CD4-positive, alpha-beta T cell treated with Interleukin-21 for 1 hour (primary cell): ENCODE data around the gene DLEU7.
A peak's percentile ranks its signal among the peaks of the same experiment; 100 is the strongest.

Experiments
- DNase-seq: peaks from one replicate; pipeline ENCODE4 v3.0.0-alpha.2; 2020

DLEU7 gene

GRCh38 chr13:50842251-50842989, 1.1 kb downstream of the DLEU7 start:
- no peak for DNase-seq

- DNase-seq = no peak
These were observed 1.7 kb downstream of the DLEU7 start for GRCh38 chr13:50841786-50842185.

GRCh38 chr13:50840284-50840683, 3.2 kb downstream of the DLEU7 start:
- no peak for DNase-seq

GRCh38 chr13:50839828-50840227, 3.7 kb downstream of the DLEU7 start:
- no peak for DNase-seq

DNA sequence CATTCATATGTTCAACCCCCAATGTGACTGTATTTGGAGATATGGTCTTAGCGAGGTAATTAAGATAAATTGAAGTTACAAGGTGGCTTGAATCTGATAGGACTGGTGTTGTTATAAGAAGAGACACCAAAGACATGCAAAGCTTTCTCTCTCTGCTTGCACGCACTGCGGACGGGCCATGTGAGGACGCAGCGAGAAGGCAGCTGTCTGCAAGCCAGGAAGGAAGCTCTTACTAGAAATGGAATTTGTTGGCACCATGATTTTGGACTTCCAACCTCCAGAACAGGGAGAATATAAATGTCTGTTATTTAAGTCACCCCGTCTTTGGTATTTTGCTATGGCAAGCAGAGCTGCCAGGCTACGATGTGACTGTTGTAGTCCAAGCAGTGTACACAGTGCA, 4.8 kb downstream of the DLEU7 start:
- DNase-seq = no peak

GRCh38 chr13:50838031-50838430, 5.5 kb downstream of the DLEU7 start:
- no peak for DNase-seq

GRCh38 chr13:50831512-50831911, 12.0 kb downstream of the DLEU7 start:
- DNase-seq = no peak

GRCh38 chr13:50829896-50830295, 13.6 kb downstream of the DLEU7 start:
- no peak for DNase-seq

GRCh38 chr13:50829226-50829625, 14.3 kb downstream of the DLEU7 start:
- no peak for DNase-seq

DNA sequence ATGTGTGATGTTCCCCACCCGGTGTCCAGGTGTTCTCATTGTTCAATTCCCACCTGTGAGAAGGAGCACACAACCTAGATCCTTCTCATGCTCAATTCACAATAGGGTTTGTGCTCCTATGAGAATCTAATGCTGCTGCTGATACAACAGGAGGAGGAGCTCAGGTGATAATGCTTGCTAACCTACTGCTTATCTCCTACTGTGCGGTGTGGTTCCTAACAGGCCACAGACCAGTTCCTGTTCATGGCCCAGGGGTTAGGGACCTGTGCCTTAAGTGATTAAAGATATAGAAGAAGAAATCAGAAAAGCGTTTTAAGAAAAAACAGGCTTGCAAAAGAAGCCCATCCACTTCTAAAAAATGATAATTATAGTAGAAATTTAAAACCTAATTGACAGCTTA, 17.5 kb downstream of the DLEU7 start:
- DNase-seq = no peak

DNA sequence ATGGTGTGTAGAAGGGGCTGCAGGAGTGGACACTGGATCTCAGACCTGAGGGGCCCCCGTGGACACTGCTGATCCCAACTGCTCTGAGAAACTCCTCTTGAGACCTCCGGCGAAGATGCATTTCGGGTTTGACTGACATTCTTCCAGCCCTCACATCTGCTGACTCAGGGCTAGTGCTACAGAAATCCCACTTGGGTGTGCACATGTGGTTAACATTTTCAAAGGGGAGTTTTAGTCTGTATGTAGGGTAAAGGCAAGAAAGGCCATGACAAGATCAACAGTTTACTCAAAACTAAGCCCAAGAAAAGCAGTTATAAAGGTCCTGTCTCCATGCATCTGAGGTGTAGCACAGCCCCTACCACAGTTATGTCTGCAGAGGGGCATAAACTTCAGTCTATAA, 31.2 kb downstream of the DLEU7 start:
- DNase-seq = no peak

DNA sequence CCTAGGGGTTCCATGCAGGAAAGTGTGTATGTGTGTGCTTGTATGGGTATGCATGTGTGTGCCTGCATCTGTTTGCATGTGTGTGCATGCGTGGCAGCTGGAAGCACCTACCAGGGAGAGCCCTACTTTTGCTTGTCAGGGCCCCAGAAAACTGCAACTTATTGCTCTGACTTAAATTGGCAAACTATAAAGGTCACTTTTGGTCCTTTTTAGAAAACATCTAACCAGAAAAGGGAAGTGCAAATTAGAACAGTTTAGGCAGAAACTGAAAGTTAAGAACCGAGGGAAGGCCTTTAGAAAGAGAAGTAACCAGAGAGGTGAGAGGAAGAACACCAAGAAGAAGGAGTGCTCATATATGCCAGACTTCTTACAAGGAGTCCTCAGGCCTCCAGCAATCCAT, 32.5 kb downstream of the DLEU7 start:
- no peak for DNase-seq

DNA sequence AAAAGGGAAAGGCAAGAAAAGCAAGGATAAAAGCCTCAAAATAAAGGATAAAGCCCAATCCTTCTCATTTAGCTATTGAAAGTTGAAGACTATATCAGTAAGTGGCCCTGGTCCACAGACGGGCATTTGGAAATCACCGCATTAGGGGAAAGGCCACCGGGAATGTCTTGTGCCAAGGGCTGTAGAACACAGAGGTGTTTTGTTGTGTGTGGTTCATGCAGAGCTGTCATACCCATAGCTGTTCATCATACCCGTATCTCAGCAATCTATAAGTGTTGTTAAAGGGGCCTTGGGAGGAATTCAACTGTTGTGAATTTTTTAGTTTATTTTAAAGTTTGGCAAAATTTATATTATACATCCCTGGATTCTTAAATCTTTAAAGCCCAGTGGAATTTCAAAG, 33.0 kb downstream of the DLEU7 start:
- DNase-seq = no peak

- no peak for DNase-seq
These were observed 34.1 kb downstream of the DLEU7 start for GRCh38 chr13:50809133-50810090.

DNA sequence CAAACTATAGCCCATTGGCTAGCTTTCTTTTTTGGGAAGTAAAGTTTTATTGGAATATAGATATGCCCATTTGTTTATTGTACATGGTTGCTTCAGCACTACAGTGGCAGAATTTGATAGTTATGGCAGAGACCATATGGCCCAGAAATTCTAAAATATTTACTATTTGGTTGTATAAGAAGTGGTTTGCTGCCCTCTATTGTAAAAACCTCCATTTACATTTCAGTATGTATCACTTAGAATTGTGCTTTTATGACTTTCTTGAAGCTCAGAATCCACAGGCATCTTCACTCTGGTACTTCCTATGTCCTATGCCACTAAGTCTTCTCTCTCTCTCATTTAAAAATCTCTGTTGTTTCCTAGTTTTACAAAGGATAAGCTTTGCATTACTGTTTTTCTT, 37.7 kb downstream of the DLEU7 start:
- DNase-seq = no peak

- DNase-seq = peak; percentile 72
These were observed 42.2 kb downstream of the DLEU7 start for GRCh38 chr13:50801087-50801931.

GRCh38 chr13:50800091-50800739, 43.3 kb downstream of the DLEU7 start:
- DNase-seq = no peak

DNA sequence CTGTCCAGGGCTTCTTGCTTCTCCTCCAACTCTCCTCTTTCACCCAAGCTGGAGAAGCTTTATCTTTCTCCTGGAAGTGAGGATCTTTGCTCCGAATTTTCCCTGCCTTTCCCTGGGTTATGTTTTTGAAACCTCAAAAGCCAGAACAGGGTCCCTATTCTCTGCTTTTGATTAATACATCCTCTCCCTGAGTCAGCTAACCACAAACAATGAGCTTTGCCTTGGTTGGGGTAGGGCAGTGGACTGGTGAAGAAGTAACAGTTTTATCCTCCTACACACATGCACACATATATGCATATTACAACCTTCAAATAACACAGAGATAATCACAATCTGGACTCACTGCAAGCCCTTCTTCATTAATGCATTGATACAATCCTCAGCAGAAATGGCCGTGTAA, 44.6 kb downstream of the DLEU7 start:
- no peak for DNase-seq

DNA sequence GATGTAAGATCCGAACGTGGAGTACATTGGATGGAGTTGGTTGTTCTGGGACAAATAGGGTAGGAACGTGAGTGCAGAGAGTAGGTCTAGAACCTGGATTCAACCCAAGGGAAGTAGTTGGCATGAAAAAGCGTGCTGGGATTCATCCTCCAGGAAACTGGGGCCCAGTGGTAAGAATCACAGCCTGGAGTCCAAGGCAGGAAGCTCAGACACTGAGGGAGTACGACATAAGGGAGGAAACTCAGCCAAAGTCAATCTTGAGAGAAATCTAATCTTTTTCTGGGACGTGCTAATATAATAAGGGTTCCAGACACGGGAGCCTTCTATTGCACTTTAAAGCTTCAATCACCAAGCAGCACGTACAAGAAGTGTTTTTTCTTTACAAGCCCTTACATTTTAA, 46.4 kb downstream of the DLEU7 start:
- no peak for DNase-seq

DNA sequence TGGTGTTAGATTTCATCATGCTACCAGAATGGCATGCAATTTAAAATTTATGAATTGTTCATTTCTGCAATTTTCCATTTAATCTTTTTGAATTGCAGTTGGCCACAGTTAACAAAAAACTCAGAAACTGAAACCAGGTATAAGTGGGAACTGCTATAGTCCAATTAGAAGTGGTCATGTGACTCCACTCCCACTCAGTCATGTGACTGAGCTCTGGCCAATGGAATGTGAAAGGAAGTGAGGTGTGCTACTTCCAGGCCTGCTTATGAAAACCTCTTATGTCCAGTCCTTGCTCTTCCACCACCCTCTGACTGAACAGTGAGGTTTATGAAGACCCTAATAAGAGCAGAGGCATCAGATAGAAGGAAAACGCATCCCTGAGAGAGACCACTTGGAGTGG, 47.0 kb downstream of the DLEU7 start:
- no peak for DNase-seq

DNA sequence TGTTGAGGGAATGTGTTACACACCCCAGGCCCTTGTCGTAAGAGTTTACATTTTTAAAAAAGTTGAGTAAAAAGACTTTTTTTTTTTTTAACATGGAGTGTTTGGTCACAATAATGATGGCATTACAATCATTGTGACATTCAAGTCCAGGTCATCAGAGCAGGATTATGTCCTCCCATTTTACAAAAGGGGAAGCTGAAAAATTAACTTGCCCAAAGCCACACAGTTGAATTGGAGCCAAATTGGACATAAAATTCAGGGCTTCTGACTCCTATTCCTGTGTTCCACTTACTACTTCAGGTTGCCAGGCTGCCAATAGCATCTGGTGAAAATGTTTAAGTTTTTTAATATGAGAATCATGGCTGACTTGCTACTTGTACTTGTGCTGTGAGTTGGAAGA, 49.3 kb downstream of the DLEU7 start:
- DNase-seq = no peak

GRCh38 chr13:50793026-50793425, 50.5 kb downstream of the DLEU7 start:
- no peak for DNase-seq
